ENCODE data around the gene COPB2.

- TF ChIP-seq POLR2A (IDR thresholded peaks at IDR 0.05; ENCODE audit: low read depth, low read length) (no peak), TAF1 (IDR thresholded peaks at IDR 0.05; ENCODE audit: low read depth, low read length) (no peak), POLR2AphosphoS5 (IDR thresholded peaks at IDR 0.05; ENCODE audit: low read depth, low read length) (no peak), SPI1 (IDR thresholded peaks at IDR 0.05; ENCODE audit: low read depth, low read length) (no peak)
Measured at GRCh38 chr3:139388821-139389551, 461 bp downstream of the COPB2 start.
